ENCODE results near the gene MXRA7.
"Not testable (repeated sequence)": the region's sequence is repeated elsewhere in the genome, so short reads cannot be mapped to it uniquely, and the experiment has no call there.

The MXRA7 gene, protein sequence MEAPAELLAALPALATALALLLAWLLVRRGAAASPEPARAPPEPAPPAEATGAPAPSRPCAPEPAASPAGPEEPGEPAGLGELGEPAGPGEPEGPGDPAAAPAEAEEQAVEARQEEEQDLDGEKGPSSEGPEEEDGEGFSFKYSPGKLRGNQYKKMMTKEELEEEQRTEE

DNA sequence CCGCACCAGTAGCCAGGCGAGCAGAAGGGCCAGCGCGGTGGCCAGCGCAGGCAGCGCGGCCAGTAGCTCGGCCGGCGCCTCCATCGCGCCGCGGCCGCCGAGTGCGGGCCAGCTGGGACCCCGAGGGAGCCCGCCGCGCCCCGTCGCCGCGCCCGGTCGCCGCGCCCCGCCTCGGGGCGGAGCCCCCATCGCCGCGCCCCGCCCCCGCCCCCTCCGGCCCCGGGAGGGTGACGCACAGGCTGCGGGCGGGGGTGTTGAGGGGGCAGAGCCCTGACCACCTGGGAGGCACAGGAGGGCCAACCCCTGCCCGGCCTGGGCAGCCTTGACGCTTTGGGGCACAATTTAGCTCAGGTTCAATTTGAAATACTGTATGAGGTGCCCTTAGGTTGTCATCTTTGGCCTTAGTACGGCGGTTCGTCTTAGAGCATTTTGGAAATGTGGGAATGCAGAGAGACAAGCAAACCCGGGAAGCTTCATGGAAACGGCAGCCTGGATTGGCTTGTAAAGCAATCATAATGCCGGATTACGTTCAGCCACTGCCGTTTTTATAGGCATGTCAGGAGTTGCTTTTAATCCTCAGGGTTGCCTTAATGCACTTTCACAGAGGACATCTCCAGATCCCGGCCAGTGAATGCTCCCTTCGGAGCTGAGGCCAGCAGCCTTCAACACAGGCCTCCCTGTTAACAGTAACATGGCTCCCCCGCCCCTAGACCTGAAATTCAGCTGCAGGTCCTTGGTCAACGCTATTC, at the start of gene MXRA7:
Gene MXRA7, minus strand, starts transcription at position 103 of the 749 bp plus-strand sequence. Its CDS starts 19 bp downstream, at position 84.
- DNase-seq = no peak

DNA sequence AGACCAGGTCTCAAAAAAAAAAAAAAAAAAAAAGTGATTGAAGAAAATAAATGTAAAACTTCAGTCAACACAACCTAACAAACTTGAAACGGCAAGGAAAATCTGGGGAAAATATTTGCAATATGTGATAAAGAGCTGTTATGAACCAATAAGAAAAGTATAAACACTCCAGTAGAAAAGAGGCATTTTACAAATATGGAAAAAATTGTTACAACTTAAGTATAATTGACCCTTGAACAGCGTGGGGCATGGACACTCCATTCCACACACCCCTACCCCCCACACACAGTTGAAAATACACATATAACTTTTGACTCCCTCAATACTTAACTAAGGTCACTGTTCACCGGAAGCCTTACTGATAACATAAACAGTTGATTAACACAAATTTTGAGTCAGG, 47.8 kb upstream of the MXRA7 start:
- no peak for DNase-seq

DNA sequence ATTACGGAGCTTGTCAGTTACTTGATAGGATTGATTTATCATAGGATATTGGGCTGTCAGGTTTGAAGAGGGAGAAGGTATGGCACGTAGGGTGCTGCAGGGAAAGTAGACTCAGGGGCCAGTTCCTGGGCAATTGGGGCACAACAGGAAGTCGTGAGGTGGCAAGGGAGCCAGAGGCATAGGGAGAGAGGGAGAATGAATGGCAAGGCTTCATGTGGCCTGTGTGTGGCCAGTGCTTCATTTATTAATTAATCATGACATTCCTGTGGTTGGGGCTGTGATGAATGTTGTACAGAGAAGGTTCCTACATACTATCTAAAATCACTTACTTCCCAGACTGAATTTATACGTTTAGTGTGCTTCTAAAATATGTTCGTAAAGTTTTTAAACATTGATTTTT, 46.5 kb upstream of the MXRA7 start:
- DNase-seq = no peak

DNA sequence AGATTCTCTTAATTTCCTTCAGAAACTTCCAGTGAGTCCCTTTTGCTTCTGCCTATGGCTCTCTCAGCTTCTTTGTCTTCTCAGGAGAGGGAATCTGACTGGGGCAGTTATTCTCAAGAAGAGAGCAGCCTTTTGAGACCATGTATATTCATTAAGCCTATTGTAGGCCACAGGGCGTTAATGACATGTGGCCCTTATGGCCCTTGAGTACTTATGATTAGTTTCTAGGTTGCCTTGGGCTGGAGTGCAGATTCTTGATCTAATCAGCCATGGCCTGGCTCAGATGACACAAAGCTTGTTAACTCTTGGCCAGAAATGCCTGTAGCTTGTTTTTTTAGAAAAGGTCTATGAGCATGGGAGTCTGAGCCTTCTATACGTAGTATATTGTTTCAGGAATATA, 44.5 kb upstream of the MXRA7 start:
- DNase-seq = no peak

DNA sequence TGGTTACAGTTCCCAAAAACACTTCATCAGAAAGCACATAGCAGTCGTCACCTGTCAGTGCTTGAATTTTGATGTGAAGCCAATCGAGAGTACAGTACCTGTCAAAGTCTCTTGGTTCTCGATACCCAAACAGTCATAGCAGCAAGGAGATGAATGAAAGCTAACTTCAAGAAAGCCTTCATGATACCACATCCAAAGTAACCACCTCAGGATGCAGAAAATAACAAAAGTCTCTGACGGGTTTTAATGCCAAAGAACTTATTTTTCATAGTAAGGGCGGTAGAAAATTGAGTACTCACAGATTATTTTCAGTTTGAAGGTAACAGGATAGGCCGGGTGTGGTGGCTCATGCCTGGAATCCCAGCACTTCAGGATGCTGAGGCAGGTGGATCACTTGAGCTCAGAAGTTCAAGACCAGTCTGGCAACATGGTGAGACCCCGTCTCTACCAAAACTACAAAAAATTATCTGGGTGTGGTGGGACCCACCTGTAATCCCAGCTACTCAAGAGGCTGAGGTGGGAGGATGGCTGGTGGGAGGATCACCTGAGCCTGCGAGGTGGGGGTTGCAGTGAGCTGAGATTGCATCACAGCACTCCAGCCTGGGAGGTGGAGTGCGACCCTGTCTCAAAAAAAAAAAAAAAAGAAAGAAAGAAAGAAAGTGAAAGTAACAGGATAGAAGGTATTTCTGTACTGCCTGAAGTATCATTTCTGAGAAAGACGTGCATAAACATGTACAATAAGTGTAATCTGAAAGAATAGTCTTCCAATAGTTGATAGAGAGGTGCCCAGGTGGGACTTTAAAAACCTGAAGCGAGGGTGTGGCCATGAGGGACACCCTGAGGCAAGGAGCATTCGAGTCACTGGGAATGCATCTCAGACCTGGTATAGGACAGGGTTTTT, 42.5 kb upstream of the MXRA7 start:
- no peak for DNase-seq

DNA sequence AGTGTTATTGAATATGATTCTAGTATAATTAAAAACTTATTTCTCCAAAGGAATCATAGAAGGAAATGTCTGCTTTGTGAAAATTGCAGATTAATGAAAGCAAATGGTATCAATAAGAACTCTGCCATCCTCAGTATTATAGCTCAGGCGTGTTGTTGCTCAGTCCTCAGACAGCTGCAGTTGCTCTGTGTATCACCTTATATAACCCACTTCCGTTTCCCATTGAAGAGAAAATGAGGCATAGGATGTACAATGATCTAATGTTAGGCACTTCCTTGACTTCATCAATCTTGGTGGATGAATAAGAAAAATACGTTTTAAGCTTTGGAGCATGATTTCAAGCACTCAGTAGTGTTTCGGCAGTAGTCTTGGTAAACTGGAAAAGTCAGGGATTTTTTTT, 41.2 kb upstream of the MXRA7 start:
- DNase-seq = no peak

DNA sequence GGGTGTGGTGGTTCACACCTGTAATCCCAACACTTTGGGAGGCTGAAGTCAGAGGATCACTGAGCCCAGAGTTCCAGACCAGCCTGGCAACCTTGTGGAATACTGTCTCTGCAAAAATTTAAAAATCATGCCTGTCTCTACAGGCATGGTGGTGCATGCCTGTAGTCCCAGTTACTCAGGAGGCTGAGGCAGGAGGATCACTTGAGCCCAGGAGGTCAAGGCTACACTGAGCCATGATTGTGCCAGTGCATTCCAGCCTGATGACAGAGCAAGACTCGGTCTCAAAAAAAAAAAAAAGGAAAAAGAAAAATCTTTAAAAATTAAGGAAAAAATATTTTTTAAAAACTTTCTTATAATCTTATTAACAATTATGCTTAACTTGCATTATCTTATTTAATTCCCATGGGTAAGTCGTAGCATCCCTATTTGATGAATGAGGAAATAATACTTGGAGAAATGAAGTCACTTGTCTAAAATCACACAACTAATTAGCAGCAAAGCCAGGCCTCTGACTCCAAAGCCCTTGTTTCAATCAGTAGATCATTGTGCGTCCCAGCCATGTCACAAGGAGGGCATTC, 40.7 kb upstream of the MXRA7 start:
- DNase-seq = no peak

DNA sequence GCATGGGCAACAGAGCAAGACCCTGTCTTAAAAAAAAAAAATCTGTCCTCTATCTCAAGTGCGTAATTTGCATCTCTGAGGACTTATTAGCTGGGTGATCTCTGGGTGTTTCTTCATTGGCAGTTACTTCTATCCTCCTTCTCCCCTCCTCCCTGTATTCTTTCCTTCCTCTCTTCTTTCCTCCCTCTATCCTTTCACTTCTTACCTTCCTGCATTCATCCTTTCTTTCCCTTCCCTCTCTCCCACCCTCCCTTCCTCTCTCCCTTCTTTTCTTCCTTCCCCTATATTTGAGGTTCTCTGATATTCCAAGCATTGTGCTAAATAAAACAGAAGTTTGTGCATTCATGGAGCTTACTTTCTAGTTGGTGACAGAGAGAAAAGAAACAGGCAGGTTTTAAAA, 37.9 kb upstream of the MXRA7 start:
- DNase-seq = no peak

DNA sequence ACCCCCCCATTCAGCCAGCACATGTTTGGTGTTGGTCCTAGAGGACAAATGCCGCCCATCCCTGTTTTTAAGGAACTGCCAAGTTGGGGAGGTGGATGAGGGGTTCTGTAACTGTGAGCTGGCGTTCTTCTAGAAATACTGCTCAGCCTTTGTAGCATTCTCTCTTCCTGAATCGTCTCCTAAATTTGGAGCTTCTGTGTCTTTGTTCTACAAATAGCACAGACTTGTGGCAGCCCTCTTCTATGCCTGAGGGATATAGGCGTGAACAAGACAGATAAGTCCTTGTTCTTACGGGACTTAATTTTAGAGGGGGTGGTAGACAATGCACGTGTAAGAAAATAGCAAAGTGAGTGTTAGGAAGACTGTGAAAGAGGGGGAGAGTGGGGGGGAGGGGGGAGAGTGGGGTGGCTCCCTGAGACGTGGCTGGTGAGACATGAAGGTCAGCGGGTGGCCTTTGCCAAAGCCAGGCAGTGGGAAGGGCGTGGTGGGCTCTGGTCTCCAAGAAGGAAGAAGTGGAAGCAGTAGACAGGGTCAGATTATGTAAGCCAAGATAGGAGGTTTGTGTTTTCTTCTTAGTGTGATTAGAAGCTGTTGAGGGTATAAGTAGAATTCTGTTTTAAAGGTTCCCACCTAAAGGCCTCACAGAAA, 37.1 kb upstream of the MXRA7 start:
- no peak for DNase-seq

DNA sequence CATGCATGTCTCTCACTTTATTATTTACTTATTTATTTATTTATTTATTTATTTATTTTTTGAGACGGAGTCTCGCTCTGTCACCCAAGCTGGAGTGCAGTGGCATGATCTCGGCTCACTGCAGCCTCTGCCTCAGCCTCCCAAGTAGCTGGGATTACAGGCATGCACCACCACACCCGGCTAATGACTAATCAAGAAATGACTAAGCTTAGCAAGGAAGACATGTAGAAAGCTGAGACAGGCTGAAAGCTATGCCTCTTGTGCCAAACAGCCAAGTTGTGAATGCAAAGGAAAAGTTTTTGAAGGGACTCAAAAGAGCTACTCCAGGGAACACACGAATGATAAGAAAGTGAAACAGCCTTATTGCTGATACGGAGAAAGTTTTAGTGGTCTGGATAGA, 35.0 kb upstream of the MXRA7 start:
- DNase-seq = not testable (repeated sequence)

DNA sequence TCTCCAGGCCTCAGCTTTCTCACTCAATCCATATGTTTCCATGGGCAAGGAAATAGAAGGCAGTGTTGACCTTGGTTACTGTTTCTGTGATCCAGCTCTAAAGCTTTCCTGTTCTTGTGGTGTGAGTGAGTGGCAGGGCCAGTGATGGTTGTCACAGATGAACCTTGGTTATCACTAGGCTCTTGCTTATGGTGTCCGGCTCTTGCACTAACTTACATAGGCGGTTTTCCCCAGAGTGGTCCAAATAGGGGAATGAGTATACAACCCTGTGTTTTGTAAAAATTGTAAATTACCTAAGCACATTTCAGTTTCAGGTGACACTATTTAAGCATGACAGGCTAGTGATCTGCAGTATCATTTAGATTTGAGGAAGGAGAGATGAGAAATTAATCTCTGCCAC, 34.0 kb upstream of the MXRA7 start:
- no peak for DNase-seq

DNA sequence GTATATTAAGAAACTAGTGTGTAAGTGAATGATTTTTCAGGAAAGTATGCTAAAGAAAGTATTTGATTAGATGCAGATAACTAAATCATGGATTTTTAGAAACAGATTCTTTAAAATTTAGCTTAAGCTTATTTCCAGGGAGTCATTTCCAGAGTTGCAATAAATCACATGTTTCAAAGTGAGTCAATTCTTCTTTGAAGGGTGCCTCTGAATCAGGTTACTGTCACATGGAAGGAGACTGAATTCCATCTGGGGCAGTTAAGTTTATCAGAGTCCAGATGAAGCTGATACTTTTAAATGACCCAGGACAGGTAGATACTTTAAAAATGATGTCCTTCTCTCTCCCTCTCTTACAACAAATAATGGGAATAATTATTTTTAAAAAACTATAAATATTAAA, 32.2 kb upstream of the MXRA7 start:
- DNase-seq = no peak

DNA sequence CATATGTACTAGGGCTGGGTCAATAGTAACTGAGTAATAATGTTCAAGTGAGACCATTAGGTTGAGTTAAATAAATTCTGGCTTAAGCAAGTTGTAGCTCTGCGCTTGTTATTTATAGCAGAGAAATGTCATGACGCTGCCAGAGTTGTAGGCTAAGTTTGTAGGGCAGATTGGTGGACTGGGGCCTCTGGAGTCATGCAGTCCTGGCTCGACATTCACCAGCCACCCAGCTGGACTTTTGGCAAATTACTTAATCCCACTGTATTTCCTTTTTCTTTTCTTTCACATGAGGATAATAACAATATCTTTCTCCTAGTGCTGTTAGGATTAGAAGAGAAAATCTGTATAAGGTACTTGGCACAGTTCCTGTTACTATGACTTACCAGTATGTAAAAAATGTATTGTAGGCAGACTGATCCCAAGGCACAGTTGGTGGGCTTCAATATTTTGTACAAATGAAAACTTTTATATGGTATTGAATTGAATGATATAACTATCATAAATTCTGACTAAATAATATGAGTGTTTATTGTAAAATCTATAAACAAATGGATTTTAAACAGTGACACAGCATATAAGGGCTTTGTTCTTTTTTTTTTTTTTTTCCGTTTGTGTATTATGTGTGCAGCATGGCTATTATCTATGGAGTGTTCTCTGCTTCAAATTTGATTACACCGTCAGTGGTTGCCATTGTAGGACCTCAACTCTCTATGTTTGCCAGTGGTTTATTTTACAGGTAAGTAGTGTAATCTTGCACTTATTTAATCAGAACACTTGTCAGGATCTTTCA, 29.8 kb upstream of the MXRA7 start:
- no peak for DNase-seq

DNA sequence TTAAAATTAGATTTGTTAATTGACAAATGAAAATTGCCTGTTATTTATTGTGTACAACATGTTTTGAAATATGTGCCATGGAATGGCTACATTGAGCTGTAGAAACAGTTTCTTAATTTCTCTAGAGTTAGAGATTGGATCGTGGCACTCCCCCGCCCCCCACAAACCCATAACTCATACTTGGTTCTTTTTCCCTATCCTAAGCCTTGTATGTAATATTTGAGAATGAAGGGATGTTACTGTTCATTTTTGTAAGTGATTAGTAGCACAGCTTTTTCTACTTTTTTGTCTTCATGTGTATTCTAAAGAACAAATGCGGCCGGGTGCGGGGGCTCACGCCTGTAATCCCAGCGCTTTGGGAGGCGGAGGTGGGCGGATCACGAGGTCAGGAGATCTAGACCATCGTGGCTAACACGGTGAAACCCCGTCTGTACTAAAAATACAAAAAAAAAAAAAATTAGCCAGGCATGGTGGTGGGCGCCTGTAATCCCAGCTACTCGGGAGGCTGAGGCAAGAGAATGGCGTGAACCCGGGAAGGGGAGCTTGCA, 28.9 kb upstream of the MXRA7 start:
- not testable (repeated sequence) for DNase-seq

DNA sequence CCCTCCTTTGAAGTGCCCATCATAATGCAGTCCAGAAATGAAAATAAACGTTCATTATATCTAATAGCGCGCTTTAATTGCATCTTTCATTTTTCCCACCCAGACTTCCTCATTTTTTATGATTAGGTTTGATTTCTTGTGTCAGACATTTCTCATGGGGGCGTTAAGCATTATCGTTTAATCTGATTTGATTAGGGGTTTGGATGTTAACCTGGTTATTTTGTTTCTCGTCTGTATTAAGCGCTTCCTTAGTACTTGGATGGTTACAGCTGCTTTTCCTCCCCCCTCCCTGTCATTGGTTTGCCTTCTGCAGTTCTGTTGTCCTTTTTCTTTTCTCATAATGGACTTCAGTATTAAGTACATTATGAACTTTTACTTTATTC, 27.7 kb upstream of the MXRA7 start:
- DNase-seq = no peak

DNA sequence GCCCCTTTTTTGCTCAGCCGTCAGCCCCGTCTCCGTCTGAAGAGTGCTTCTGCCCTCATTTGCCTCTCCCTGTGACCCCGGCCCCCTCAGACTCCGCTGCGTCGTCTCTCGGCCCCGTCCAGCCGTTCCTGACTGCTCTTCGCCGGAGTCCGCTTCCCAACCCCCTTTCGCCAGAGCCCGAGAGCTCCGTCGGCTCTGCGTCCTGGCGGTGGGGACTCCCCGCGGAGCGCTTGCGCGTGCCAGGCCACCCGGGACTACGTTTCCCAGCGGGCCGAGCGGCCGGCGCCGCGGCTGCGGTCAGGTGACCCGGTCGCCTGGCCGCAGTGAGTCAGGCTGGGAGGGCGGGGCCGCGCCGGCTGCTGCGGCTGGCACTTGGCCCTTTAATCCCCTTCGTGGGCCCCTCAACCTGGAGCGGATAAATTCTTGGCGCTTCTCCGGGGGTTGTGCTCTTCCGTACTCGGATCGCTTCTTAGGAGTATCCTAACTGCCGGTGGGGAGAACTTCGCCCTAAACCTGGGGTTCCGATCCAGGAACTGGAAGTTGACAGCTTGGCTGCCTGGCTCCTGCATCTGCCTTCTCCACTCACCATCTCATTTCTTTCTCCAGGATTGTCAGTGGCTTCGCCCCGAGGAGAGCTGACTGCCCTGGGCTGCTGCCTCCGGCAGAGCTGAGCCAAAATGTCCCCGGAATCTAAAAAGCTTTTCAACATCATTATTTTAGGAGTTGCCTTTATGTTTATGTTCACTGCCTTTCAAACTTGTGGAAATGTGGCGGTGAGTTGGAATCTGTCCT, 27.1 kb upstream of the MXRA7 start, which contains the start of gene MFSD11:
Gene MFSD11, plus strand, starts transcription at position 444 of the 792 bp plus-strand sequence. Its CDS starts 234 bp downstream, at position 678.
- DNase-seq = peak; percentile 93

DNA sequence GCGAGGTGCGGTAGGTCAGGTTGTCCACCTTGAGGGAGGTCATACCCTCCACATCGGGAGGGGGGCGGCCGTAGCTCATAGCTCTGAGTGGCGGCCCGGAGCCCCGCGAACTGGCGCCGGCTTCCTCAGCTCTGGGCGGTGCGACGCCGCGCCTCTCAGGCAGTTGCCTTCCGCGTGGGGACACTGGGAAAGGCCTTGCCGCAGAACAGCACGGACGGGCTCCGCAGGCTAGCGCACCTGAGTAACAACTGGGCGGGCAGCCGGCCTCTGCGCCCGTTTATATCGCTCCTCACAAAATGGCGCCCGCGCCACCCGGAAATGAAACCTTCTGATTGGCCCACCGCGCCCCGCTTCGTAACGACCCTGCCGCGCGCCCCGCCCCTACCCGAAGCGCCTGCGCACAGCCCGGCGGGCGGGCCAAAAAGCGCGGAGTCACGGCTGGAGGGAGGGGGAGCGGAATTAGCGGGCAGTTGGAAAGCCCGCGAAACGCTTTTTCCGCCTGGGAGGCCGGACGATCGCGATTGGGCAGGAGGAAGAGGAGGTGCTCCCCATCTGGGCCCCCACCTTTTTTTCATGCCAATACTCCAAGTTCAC, 26.4 kb upstream of the MXRA7 start, which contains the start of gene SRSF2:
Gene SRSF2, minus strand, starts transcription at position 250 of the 594 bp plus-strand sequence. Its CDS starts 171 bp downstream, at position 79.
- peak; percentile 97 for DNase-seq

DNA sequence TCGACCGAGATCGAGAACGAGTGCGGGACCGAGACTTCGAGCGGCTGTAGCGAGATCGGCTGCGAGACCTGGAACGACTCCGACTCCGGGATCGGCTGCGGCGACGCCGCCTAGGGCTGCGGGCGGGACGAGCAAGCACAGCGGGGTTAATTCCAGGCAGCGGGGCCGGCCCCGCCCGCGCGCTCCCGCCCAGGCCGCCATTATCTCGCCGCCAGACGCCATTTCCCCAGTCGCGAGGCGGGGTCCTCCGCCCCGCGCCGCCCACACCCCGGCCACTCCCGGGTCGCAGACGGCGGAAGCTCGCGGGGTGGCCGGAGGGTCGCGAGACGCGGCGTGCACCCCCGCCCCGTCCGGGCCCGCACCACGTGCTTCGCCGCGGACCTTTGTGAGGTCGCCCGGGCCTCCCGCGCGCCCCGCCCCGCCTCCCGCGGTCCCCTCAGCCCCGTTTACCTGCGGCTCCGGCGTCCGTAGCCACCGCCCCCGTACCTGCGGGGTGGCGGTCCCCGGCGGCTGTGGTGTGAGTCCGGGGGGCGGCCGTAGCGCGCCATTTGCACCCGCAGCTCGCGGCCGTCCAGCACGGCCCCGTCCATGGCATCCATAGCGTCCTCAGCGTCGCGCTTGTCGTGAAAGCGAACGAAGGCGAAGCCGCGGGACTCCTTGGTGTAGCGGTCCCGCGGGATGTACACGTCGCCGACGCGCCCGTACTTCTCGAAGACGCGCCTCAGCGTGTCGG, 25.8 kb upstream of the MXRA7 start:
- peak; percentile 19 for DNase-seq

DNA sequence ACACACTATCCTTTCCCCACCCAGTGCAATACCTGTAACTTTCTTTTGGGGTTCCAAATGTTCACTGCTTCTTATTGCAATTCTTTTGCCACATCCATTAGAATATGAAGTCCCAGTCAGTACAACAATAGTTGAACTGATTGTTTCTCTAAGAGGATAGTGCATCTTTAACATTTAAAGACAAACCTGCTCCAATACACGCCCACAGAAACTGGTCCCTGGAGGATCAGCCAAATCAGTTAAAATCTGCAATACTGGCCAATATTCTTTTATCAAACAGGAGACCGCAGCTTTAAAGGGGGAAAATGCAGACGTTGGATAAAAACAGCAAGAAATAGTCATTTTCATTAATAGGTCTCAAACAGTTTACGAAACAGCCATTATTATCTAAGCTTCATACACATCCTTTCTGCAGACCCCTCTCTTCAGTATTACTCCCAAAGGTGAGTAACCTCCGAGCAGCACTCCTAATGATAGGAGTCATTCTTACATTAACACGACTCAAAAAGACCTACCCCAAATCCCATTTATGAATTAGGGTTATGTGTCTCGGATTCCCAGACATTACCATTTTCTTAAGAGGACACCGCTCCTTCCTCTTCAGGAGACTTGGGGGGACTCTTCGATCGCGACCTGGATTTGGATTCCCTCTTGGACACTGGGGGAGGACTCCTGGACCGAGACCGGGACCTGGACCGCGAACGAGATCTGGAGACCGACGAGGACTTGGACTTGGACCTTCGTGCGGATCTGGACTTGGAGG, 25.0 kb upstream of the MXRA7 start:
- no peak for DNase-seq
